GM18861 (cell line): Measurements from ENCODE around the gene NFATC1.
A peak's percentile ranks its signal among the peaks of the same experiment; 100 is the strongest.
"Not testable (repeated sequence)": the region's sequence is repeated elsewhere in the genome, so short reads cannot be mapped to it uniquely, and the experiment has no call there.

Experiments used
- ATAC-seq: cut with Tn5 transposase; IDR thresholded peaks from one replicate; pipeline ENCODE4 v1.9.1; 2021; ENCODE audit not compliant: unreplicated experiment

Gene NFATC1

GRCh38 chr18:79503406-79503805, 107.7 kb downstream of the NFATC1 start:
- no peak for ATAC-seq

DNA sequence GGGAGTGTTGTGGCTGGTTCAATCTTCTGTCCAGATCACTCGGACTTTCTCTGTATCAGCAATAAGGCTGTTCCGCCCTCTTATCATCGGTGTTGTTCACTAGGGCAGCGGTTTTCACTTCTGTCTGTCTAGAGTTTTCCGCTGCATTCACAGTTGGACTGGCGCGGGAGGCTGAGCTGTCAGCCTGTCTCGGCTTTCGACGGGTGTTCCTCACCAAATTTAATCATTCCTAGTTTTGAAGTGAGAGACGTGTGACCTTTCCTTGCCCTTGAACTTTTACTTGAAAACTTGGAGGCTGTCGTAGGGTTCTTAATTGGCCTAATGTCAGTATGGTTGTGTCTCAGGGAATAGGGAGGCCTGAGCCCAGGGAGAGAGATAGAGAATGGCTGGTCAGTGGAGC, 108.3 kb downstream of the NFATC1 start:
- ATAC-seq = no peak

- ATAC-seq = not testable (repeated sequence)
These were observed 108.8 kb downstream of the NFATC1 start for GRCh38 chr18:79504495-79504894.

- not testable (repeated sequence) for ATAC-seq
These were observed 109.7 kb downstream of the NFATC1 start for GRCh38 chr18:79505465-79505864.

DNA sequence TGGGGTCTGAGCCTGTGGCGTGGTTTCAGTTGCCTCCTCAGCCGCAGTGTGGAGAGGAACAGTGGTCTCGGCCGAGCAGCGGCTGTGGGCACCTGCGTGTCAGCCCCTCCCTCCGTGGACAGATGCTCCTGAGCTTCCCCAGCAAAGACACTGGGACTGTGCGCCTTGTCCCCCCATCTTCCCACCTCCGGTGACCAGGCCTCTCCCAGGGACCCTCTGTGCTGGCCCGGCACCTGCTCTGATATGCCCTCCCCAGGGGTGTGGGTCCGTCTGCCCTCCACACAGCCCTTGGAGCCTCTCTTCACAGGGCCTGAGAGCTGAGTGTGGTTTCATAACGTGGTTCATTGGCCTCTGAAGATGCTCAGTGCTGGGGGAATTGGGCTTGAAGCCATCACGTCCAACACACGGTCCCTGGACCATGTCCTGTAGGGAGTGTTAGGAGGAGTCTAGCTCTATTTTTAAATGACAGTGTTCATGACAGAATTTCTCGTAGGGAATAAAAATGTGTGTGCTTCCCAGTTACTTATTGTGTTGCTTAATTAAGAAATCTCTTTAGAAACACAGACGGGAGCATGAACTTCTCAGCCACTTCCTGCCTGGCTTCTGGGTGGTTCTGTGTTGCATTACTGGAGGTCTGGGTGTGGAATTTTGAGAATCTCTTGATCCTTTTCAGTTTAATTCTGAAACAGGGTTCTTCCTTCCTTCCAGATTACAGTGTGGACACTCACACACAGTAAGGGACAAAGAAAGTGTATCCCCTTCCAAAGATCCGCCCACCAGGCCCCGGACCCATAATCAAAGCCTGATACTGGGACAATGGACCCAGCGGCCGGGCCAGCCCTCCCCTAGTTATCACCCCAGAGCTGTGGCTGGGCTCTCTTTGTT, 110.7 kb downstream of the NFATC1 start:
- no peak for ATAC-seq

DNA sequence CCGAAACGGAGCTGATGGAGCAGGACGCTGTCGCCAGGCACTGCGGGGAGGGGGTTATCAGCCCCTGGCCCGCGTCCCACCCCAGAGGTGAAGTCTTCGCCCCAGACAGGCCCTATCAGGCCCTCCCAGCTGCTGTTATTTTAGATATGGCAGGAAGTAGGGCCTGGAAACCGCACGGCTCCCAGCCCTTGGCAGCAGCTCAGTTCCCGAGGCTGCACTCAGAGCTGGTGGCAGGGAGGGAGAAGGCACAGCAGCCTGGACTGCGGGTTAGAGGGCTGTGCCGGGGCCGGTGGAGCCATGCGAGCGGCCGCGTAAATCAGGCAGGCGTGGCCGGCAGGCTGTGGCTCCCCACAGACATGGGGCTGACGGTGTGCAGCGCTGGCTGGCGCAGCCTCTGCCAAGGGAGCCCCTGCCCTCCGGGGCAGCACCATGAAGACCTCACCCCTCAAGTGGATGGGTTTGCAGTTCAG, 111.4 kb downstream of the NFATC1 start:
- peak; percentile 46 for ATAC-seq

- ATAC-seq = no peak
These were observed 112.1 kb downstream of the NFATC1 start for GRCh38 chr18:79507546-79508480.

GRCh38 chr18:79508565-79509535, 113.1 kb downstream of the NFATC1 start:
- peak; percentile 33 for ATAC-seq

- ATAC-seq = no peak
These were observed 113.8 kb downstream of the NFATC1 start for GRCh38 chr18:79509536-79509930.

DNA sequence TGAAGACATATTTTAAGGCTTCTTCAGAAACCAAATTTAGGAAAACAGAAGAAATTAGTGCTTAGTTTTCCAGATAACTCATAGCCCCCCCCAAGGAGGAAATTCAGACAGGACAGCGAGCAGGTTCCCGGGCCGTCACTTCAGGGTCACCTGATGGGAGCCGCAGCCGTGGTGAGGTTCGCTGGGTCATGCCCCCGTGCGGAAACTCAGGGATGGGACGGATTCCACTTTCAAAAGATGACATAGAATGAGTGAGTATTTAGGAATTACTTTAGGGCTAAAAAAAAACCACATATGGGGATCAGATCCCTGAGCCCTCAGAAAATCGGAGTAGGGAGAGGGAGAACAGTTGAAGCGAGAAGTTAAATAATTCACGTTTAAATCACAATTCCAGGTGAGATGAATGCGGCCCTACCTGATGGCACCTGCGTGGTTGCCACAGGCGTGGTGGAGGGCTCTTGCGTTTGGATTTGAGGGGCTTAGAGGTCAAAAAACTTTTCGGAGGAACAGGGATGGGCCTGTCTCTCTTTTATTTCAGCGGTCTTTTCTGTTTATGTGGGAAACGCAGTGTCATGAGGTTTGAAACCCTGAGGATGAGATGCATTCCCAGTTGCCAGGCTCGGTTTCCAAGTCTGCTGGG, 114.4 kb downstream of the NFATC1 start:
- ATAC-seq = no peak

DNA sequence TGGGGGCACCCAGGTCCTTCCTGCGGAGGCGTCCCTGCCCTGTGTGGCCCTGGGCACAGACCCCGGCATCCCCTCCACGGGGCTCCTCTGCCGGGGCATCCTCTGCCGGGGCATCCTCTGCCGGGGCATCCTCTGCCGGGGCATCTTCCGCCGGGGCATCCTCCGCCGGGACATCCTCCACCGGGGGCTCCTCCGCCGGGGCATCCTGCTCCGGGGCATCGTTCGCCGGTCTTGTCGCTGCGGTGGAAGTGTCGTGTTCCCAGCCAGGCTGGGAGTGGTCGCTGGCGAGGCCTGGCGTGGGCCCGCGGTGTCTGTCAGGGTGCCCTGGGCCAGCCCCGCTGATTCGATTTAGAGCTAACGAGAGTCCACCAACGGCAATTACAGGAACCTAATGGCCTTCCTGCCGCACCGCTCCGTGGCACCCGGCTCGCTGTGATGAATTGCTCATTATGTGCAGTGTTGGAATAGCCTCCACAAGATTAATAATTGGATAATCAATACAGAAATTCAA, 115.1 kb downstream of the NFATC1 start:
- ATAC-seq = no peak

DNA sequence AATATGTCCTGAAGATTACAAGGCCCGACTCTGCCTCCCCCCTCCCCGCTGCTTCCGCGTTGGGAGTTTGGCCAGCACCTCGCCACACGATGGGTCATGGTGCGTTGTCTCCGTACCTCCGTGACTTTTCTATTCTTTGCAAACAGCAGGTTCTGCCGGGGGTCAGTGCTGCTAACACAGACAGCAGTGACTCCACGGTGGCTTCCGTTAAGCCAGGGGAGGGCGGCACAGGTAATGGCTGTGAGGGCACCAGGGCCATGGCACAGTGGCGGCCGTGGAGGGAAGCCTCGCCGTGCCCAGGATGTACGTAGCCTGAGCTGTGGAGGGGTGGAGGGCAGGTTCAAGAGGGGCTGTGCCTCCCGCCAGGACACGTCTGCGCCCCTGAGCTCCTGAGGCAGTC, 115.5 kb downstream of the NFATC1 start:
- ATAC-seq = no peak

DNA sequence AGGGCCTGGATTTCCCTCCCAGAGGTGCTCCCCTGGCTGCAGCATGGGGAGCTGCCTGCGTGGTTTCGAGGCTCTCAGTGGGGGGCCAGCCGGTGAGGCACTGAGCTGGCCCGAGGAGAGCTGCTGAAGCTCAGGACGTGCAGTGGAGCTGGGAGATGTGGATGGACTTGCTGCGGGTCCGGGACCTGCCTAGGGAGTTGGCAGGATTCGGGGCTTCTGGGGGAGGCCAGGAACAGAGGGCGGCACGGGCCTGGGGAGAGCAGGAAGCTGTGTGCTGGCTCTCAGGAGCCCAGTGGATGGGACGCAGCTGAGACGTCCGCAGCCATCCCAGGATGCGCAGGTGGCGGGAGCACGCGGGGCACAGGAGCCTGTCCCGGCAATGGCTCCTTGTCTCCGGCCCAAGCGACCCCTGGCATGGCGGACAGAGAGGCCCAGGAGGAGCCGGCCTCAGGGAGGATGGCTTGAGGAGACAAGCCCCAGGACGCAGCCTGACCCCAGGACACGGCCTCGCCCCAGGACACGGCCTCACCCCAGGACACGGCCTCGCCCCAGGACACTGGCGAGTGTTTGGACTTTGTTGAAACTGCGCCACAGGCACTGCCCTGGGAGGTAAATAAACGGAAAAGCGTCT, 116.1 kb downstream of the NFATC1 start:
- ATAC-seq = no peak

- no peak for ATAC-seq
These were observed 117.0 kb downstream of the NFATC1 start for GRCh38 chr18:79512461-79513380.

GRCh38 chr18:79513381-79514081, 117.8 kb downstream of the NFATC1 start:
- ATAC-seq = no peak

- no peak for ATAC-seq
These were observed 119.6 kb downstream of the NFATC1 start for GRCh38 chr18:79515331-79515730.

DNA sequence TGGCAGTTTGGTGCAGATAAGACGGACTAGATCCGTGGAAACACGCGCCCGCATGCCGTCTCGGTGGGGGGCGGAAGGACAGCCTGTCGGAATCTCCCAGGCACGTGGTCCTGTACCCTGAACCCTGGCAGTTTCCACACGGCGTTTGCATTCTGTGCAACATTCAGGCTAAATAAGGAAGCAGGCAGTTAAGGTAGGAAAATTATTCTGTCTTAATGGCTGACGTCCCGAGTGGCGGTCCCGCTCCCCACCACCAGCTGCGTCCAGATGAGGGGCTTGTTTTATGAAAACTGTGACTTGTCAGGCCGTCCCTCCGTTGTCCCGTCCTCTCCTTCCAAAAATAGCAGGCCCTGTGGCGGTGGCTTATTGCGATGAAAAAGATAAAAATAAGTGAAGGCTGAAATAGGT, 120.2 kb downstream of the NFATC1 start:
- no peak for ATAC-seq
